HepG2 (cell line): ENCODE results near the gene TOLLIP. TPM values are rescaled to one million over a fixed set of nuclear protein-coding genes. Genes with fewer than 3 reads are reported as not detected.

Experiments used
- ATAC-seq: fragments of 200-7000 bp; cut with Tn5 transposase; 3 replicates; pipeline ENCODE4 v1.9.1; 2020; ENCODE audit warnings: mild to moderate bottlenecking, moderate library complexity
- BruUV-seq: library from RNA; stranded (reverse); fragments of 400-500 nt; replicated peaks from 2 replicates; lab custom pipeline; 2021; lab: Mats Ljungman, UMichigan
- CTCF ChIA-PET: fragments of 300-600 bp; formaldehyde crosslinking; extraction: SDS; loops from one replicate; lab custom pipeline; 2021; ENCODE audit warnings: low total read pairs, inconsistent platforms, low intra/inter-chr PET ratio; lab: Yijun Ruan, JAX
- POLR2A ChIA-PET: fragments of 350-600 bp; sonication (Branson Sonifier 250); formaldehyde crosslinking; loops from one replicate; lab custom pipeline; 2020; ENCODE audit warnings: antibody characterized with exemption, inconsistent platforms; lab: Yijun Ruan, JAX
- DNase-seq: peaks from one replicate; pipeline ENCODE4 v3.0.0-alpha.2; 2015; ENCODE audit warnings: low spot score
- FAIRE-seq: peaks from 3 replicates; lab custom pipeline; 2011; peaks lifted over from hg19 to GRCh38; lab: Jason Lieb, UNC
- H2AFZ ChIP-seq: one replicate; pipeline ENCODE4 v1.6.1; 2011; ENCODE audit warnings: low read length, inconsistent platforms
- H3K27ac ChIP-seq: fragments of 300-600 bp; 3 replicates; pipeline ENCODE4 v1.8.0; 2011; ENCODE audit warnings: mixed run types, mild to moderate bottlenecking, mixed read lengths, low read length, inconsistent platforms; ENCODE audit not compliant: insufficient read depth; ENCODE audit errors: extremely low read length
- H3K27me3 ChIP-seq, 2 experiments: fragments of 200-600 bp in 1 of 2; 2 replicates in 1 of 2; 3 replicates in 1 of 2; pipeline versions ENCODE4 v1.6.0 to v1.8.0; 2011; ENCODE audit warnings: low read length in 2 of 2, mild to moderate bottlenecking in 2 of 2, moderate library complexity in 2 of 2, inconsistent platforms in 1 of 2; ENCODE audit not compliant: insufficient read depth in 2 of 2, control insufficient read depth in 1 of 2
- H3K36me3 ChIP-seq, 2 experiments: fragments of 200-600 bp in 1 of 2; replicated peaks in 1 of 2; 2 replicates in 1 of 2; 3 replicates in 1 of 2; pipeline versions ENCODE4 v1.5.1 to v1.8.0; 2011; ENCODE audit warnings: low read length in 2 of 2, inconsistent platforms in 1 of 2; ENCODE audit not compliant: insufficient read depth in 2 of 2, control insufficient read depth in 1 of 2
- H3K4me1 ChIP-seq: 2 replicates; pipeline ENCODE4 v1.5.1; 2012; ENCODE audit warnings: low read length, inconsistent platforms; ENCODE audit not compliant: insufficient read depth
- H3K4me2 ChIP-seq: 2 replicates; pipeline ENCODE4 v1.6.0; 2011; ENCODE audit warnings: low read depth, low read length, inconsistent platforms
- H3K4me3 ChIP-seq, 3 experiments: fragments of 200-600 bp in 1 of 3; sonication (generic), shearing (Covaris generic) in 1 of 3; replicated peaks in 1 of 3; 2 replicates each; pipeline ENCODE4 v1.5.1; 2011 to 2016; ENCODE audit warnings: low read length in 3 of 3, inconsistent platforms in 2 of 3, low read depth in 2 of 3, mild to moderate bottlenecking in 2 of 3, control low read depth in 1 of 3, mixed read lengths in 1 of 3; ENCODE audit not compliant: insufficient read depth in 1 of 3
- H3K79me2 ChIP-seq: one replicate; pipeline ENCODE4 v1.6.1; 2011; ENCODE audit warnings: low read length, inconsistent platforms; ENCODE audit not compliant: insufficient read depth
- H3K9ac ChIP-seq: 2 replicates; pipeline ENCODE4 v1.6.0; 2011; ENCODE audit warnings: mild to moderate bottlenecking, low read depth, low read length, inconsistent platforms; ENCODE audit not compliant: insufficient read depth
- H3K9me3 ChIP-seq: 2 replicates; pipeline ENCODE4 v1.5.1; 2012; ENCODE audit warnings: mild to moderate bottlenecking, low read length
- H4K20me1 ChIP-seq: 2 replicates; pipeline ENCODE4 v1.6.0; 2011; ENCODE audit warnings: inconsistent platforms, mild to moderate bottlenecking, low read length, moderate library complexity; ENCODE audit not compliant: insufficient read depth
- ARID4A ChIP-seq: sonication (generic); formaldehyde crosslinking; IDR thresholded peaks from 2 replicates; pipeline ENCODE4 v1.5.0; 2020; ENCODE audit warnings: mild to moderate bottlenecking, missing genetic modification reagents, borderline replicate concordance
- ARNT2 ChIP-seq: sonication (generic); formaldehyde crosslinking; IDR thresholded peaks from 2 replicates; pipeline ENCODE4 v1.8.0; 2022; ENCODE audit warnings: mild to moderate bottlenecking, low read depth, missing genetic modification reagents, moderate library complexity
- ATF7-NPFF ChIP-seq: sonication (generic); formaldehyde crosslinking; IDR thresholded peaks from 2 replicates; pipeline ENCODE4 v1.8.1; 2023; ENCODE audit warnings: mild to moderate bottlenecking, low read depth, missing genetic modification reagents, moderate library complexity
- CHD4 ChIP-seq: fragments of 200-600 bp; sonication (generic); IDR thresholded peaks from 2 replicates; pipeline ENCODE4 v1.7.0; 2017; ENCODE audit warnings: mild to moderate bottlenecking, low read length, borderline replicate concordance
- KDM5B ChIP-seq: sonication (generic); formaldehyde crosslinking; IDR thresholded peaks from 2 replicates; pipeline ENCODE4 v1.4.0; 2020; ENCODE audit warnings: missing genetic modification reagents, mild to moderate bottlenecking, borderline replicate concordance
- MTA1 ChIP-seq: sonication (generic); formaldehyde crosslinking; IDR thresholded peaks from 2 replicates; pipeline ENCODE4 v1.4.0; 2020; ENCODE audit warnings: missing genetic modification reagents, mild to moderate bottlenecking, borderline replicate concordance
- NFKB2 ChIP-seq: sonication (generic); formaldehyde crosslinking; IDR thresholded peaks from 2 replicates; pipeline ENCODE4 v1.4.0; 2020; ENCODE audit warnings: missing genetic modification reagents, borderline replicate concordance
- THYN1 ChIP-seq: sonication (generic); formaldehyde crosslinking; IDR thresholded peaks from 2 replicates; pipeline ENCODE4 v1.8.1; 2023; ENCODE audit warnings: low read depth, mild to moderate bottlenecking, moderate library complexity, missing genetic modification reagents, borderline replicate concordance
- ZNF724P ChIP-seq: sonication (generic); formaldehyde crosslinking; IDR thresholded peaks from 2 replicates; pipeline ENCODE4 v1.8.0; 2022; ENCODE audit warnings: missing genetic modification reagents, borderline replicate concordance
- ZNF891 ChIP-seq: sonication (generic); formaldehyde crosslinking; IDR thresholded peaks from 2 replicates; pipeline ENCODE4 v1.5.0; 2020; ENCODE audit warnings: mild to moderate bottlenecking, missing genetic modification reagents
- WGBS: methylation state at CpG from one replicate; pipeline ENCODE4 v1.1.6; 2017; ENCODE audit warnings: low lambda C conversion rate; 5-methylcytosine and 5-hydroxymethylcytosine counted together
- in situ Hi-C: cut with HindIII; loops from 2 replicates; pipeline ENCODE4 v1.10.0; 2017; ENCODE audit warnings: low pct_unique_long_range_greater_than_20kb; ENCODE audit not compliant: extremely low pct_ligation_motif_present
- intact Hi-C: fragments of 100-400 bp; cut with micrococcal nuclease; formaldehyde crosslinking; loops from one replicate; pipeline ENCODE4 v1.10.0; 2022; ENCODE audit not compliant: unreplicated experiment
- polyA plus RNA-seq, 8 experiments: library from polyadenylated mRNA; depleted of rRNA in 3 of 8; stranded (reverse) in 7 of 8; unstranded in 1 of 8; fragments of >200 nt; fragmentation: Illumina TruSeq in 4 of 8; extraction: Trizol in 4 of 8; gene quantifications; 2 replicates each; pipeline versions ENCODE4 v1.2.1 to v1.2.3, GENCODE V29; 2011 to 2016; ENCODE audit warnings: low read depth in 4 of 8, missing spikeins in 1 of 8, mixed read lengths in 1 of 8; ENCODE audit not compliant: insufficient read depth in 1 of 8
- total RNA-seq, 5 experiments: library from RNA; depleted of rRNA; stranded (reverse); fragments of >200 nt; fragmentation: Illumina TruSeq; extraction: Trizol; gene quantifications; 2 replicates each; pipeline ENCODE4 v1.2.3, GENCODE V29; 2016; ENCODE audit warnings: low read depth in 1 of 5
- TF ChIP-seq, protein P1 (sequence below): sonication (generic); formaldehyde crosslinking; conservative IDR thresholded peaks from 2 replicates; pipeline ENCODE4 v1.8.0; 2022; ENCODE audit warnings: mild to moderate bottlenecking, moderate library complexity, missing genetic modification reagents
- TF ChIP-seq, protein P2 (sequence below): sonication (generic); formaldehyde crosslinking; IDR thresholded peaks from 2 replicates; pipeline ENCODE4 v1.5.1; 2020; ENCODE audit warnings: mild to moderate bottlenecking, missing genetic modification reagents, moderate library complexity

Gene TOLLIP
- total and polyA plus RNA-seq, 2 of the 13 experiments (the other 11 are each of a cell fraction or from before 2014, with no cell fraction given) = 25.9 to 47.5 TPM

DNA sequence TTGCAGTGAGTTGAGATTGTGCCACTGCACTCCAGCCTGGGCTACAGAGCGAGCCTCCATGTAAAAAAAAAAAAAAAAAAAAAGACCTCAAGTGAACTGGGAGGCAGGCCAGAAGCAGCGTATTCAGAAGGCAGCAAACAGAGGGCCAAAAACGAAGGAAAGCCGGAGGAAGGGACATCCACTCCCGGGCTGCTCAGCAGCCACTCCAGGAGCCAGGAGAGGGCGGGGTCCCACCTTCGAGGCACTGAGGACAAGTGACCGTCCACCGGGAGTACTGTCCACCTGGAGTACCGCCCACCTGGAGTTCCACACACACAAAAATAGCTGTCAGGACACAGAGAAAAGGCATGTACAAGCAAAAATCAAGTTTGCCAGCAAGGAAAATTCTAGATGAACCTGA, 5.5 kb downstream of the TOLLIP start:
- H3K4me1 ChIP-seq = peaks cover 92% of the 10 kb centered on the region
- peak overlapping the region; percentile 95 for H3K27ac ChIP-seq
- in situ Hi-C loops = no loop called here
- ATAC-seq = peak; percentile 3; the same call in 1 of the 3 replicates
- no peak for DNase-seq
- H3K4me3 ChIP-seq = peak overlapping the region in 2 of 3 experiments; percentile 53 to 69; a peak in 3 of 6 replicates
- H3K36me3 ChIP-seq = peaks cover 3 to 8% of the 10 kb centered on the region in 2 experiments; a peak in 3 of 5 replicates
- intact Hi-C loops = loop anchor here (10.0 kb wide), 1 partner anchor 81 kb away; the partner anchor contains the start of gene BRSK2
- H2AFZ ChIP-seq = no peak overlapping the region
- BruUV-seq = no TSS peak
- ChIA-PET CTCF (no interaction called here), POLR2A (interaction anchor here (1.0 to 2.2 kb wide), 4 partner anchors 23 to 47 kb away, joined by 3 to 15 read pairs (median 4); no protein-coding TSS in a partner anchor)
- peak; percentile 4 for FAIRE-seq
- no peaks in the 10 kb centered on the region for H4K20me1 ChIP-seq
- peak overlapping the region; percentile 83 for H3K4me2 ChIP-seq
- 36% methylated on average over 10 of the region's 10 CpGs for WGBS
- no peaks in the 10 kb centered on the region for H3K9me3 ChIP-seq
- no peaks in the 10 kb centered on the region for H3K27me3 ChIP-seq
- peaks cover 87% of the 10 kb centered on the region for H3K79me2 ChIP-seq
- H3K9ac ChIP-seq = peak overlapping the region; percentile 70
- TF ChIP-seq ARID4A (CRISPR knock-in tag) (0 out of 2 replicates have a peak, but pooled peaks have one; percentile 23), CHD4 (peak; percentile 81; the same call in 1 of the 2 replicates), ARNT2 (CRISPR knock-in tag) (peak; percentile 65; the same call in 1 of the 2 replicates), NFKB2 (CRISPR knock-in tag) (0 out of 2 replicates have a peak, but pooled peaks have one; percentile 19), ATF7-NPFF (CRISPR knock-in tag) (0 out of 2 replicates have a peak, but pooled peaks have one; percentile 36), ZNF724P (CRISPR knock-in tag) (peak; percentile 66; the same call in 1 of the 2 replicates), THYN1 (CRISPR knock-in tag) (no peak), ZNF891 (0 out of 2 replicates have a peak, but pooled peaks have one; percentile 6), KDM5B (CRISPR knock-in tag) (0 out of 2 replicates have a peak, but pooled peaks have one; percentile 13), MTA1 (CRISPR knock-in tag) (peak; percentile 10; the same call in 1 of the 2 replicates)
- TF ChIP-seq, protein P1, sequence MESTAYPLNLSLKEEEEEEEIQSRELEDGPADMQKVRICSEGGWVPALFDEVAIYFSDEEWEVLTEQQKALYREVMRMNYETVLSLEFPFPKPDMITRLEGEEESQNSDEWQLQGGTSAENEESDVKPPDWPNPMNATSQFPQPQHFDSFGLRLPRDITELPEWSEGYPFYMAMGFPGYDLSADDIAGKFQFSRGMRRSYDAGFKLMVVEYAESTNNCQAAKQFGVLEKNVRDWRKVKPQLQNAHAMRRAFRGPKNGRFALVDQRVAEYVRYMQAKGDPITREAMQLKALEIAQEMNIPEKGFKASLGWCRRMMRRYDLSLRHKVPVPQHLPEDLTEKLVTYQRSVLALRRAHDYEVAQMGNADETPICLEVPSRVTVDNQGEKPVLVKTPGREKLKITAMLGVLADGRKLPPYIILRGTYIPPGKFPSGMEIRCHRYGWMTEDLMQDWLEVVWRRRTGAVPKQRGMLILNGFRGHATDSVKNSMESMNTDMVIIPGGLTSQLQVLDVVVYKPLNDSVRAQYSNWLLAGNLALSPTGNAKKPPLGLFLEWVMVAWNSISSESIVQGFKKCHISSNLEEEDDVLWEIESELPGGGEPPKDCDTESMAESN = 0 out of 2 replicates have a peak, but pooled peaks have one; percentile 37
- TF ChIP-seq, protein P2, sequence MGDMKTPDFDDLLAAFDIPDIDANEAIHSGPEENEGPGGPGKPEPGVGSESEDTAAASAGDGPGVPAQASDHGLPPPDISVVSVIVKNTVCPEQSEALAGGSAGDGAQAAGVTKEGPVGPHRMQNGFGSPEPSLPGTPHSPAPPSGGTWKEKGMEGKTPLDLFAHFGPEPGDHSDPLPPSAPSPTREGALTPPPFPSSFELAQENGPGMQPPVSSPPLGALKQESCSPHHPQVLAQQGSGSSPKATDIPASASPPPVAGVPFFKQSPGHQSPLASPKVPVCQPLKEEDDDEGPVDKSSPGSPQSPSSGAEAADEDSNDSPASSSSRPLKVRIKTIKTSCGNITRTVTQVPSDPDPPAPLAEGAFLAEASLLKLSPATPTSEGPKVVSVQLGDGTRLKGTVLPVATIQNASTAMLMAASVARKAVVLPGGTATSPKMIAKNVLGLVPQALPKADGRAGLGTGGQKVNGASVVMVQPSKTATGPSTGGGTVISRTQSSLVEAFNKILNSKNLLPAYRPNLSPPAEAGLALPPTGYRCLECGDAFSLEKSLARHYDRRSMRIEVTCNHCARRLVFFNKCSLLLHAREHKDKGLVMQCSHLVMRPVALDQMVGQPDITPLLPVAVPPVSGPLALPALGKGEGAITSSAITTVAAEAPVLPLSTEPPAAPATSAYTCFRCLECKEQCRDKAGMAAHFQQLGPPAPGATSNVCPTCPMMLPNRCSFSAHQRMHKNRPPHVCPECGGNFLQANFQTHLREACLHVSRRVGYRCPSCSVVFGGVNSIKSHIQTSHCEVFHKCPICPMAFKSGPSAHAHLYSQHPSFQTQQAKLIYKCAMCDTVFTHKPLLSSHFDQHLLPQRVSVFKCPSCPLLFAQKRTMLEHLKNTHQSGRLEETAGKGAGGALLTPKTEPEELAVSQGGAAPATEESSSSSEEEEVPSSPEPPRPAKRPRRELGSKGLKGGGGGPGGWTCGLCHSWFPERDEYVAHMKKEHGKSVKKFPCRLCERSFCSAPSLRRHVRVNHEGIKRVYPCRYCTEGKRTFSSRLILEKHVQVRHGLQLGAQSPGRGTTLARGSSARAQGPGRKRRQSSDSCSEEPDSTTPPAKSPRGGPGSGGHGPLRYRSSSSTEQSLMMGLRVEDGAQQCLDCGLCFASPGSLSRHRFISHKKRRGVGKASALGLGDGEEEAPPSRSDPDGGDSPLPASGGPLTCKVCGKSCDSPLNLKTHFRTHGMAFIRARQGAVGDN (CRISPR knock-in tag) = peak; percentile 71; the same call in 1 of the 2 replicates
